CD14-positive monocyte (primary cell): ENCODE measurements around the gene APLN. TPM values are rescaled to one million over a fixed set of nuclear protein-coding genes. Genes with fewer than 3 reads are reported as not detected.

Experiments used
- DNase-seq, 3 donors: peaks; one replicate each; pipeline ENCODE4 v3.0.0-alpha.2; 2011 to 2022
- H2AFZ ChIP-seq: 2 replicates; pipeline ENCODE4 v1.6.0; 2012; ENCODE audit warnings: mild to moderate bottlenecking, low read depth, low read length, inconsistent platforms; ENCODE audit not compliant: insufficient read depth, poor library complexity, severe bottlenecking
- H3K27ac ChIP-seq, 2 donors: 1 replicate in 1 of 2; 2 replicates in 1 of 2; pipeline ENCODE4 v1.5.1; 2012 to 2013; ENCODE audit warnings: low read length in 2 of 2, control low read depth in 1 of 2, inconsistent platforms in 1 of 2, low read depth in 1 of 2, mild to moderate bottlenecking in 1 of 2
- H3K27me3 ChIP-seq, 2 donors: one replicate each; pipeline versions ENCODE4 v1.6.0 to v1.6.1; 2011 to 2013; ENCODE audit warnings: low read length in 2 of 2; ENCODE audit not compliant: control insufficient read depth in 2 of 2, insufficient read depth in 2 of 2
- H3K36me3 ChIP-seq, 2 donors: replicated peaks in 1 of 2; 1 replicate in 1 of 2; 2 replicates in 1 of 2; pipeline versions ENCODE4 v1.5.1 to v1.6.1; 2012 to 2013; ENCODE audit warnings: low read length in 2 of 2, control low read depth in 1 of 2, inconsistent platforms in 1 of 2, mild to moderate bottlenecking in 1 of 2; ENCODE audit not compliant: insufficient read depth in 2 of 2, control insufficient read depth in 1 of 2
- H3K4me1 ChIP-seq, 2 donors: 1 replicate in 1 of 2; 2 replicates in 1 of 2; pipeline versions ENCODE4 v1.5.1 to v1.6.1; 2012 to 2013; ENCODE audit warnings: low read length in 2 of 2, control low read depth in 1 of 2, inconsistent platforms in 1 of 2, mild to moderate bottlenecking in 1 of 2, moderate library complexity in 1 of 2; ENCODE audit not compliant: insufficient read depth in 2 of 2, control insufficient read depth in 1 of 2
- H3K4me2 ChIP-seq: replicated peaks from 2 replicates; pipeline ENCODE3; 2012; ENCODE audit warnings: low read length, moderate library complexity, mild to moderate bottlenecking; ENCODE audit not compliant: poor library complexity, severe bottlenecking; ENCODE audit errors: extremely low read depth
- H3K4me3 ChIP-seq, 3 experiments: fragments of 200-600 bp in 1 of 3; sonication (generic) in 1 of 3; replicated peaks in 1 of 3; 1 replicate in 2 of 3; 2 replicates in 1 of 3; pipeline ENCODE4 v1.5.1; 2011 to 2013; ENCODE audit warnings: low read length in 3 of 3, mild to moderate bottlenecking in 3 of 3, control low read depth in 2 of 3, low read depth in 2 of 3, inconsistent platforms in 1 of 3, moderate library complexity in 1 of 3
- H3K79me2 ChIP-seq: 2 replicates; pipeline ENCODE4 v1.6.0; 2012; ENCODE audit warnings: mild to moderate bottlenecking, control low read depth, inconsistent platforms, low read length, moderate library complexity; ENCODE audit not compliant: insufficient read depth
- H3K9ac ChIP-seq: 2 replicates; pipeline ENCODE4 v1.6.0; 2017; ENCODE audit warnings: low read length, mild to moderate bottlenecking; ENCODE audit not compliant: insufficient read depth, poor library complexity, severe bottlenecking
- H3K9me3 ChIP-seq, 2 donors: replicated peaks in 1 of 2; 1 replicate in 1 of 2; 2 replicates in 1 of 2; pipeline versions ENCODE4 v1.5.1 to v1.6.1; 2012 to 2013; ENCODE audit warnings: low read length in 2 of 2, control low read depth in 1 of 2; ENCODE audit not compliant: control insufficient read depth in 1 of 2, insufficient read depth in 1 of 2
- H4K20me1 ChIP-seq: 2 replicates; pipeline ENCODE4 v1.6.0; 2012; ENCODE audit warnings: mild to moderate bottlenecking, low read length, control low read depth, moderate library complexity; ENCODE audit not compliant: insufficient read depth
- H3K27ac Mint-ChIP-seq, 7 donors: one replicate each; pipeline ENCODE4 v1.8.0; 2020; ENCODE audit warnings: mild to moderate bottlenecking in 7 of 7, mixed read lengths in 7 of 7, moderate library complexity in 6 of 7, inconsistent platforms in 2 of 7
- H3K27me3 Mint-ChIP-seq, 3 donors: one replicate each; pipeline ENCODE4 v1.8.0; 2021 to 2022; ENCODE audit warnings: low read depth in 3 of 3, mild to moderate bottlenecking in 3 of 3, mixed read lengths in 3 of 3, moderate library complexity in 3 of 3, inconsistent platforms in 1 of 3
- H3K36me3 Mint-ChIP-seq, 2 donors: one replicate each; pipeline ENCODE4 v1.8.0; 2020; ENCODE audit warnings: mixed read lengths in 2 of 2, inconsistent platforms in 1 of 2, mild to moderate bottlenecking in 1 of 2
- H3K4me1 Mint-ChIP-seq: one replicate; pipeline ENCODE4 v1.8.0; 2020; ENCODE audit warnings: mild to moderate bottlenecking, mixed read lengths
- H3K4me3 Mint-ChIP-seq, 2 donors: one replicate each; pipeline ENCODE4 v1.8.0; 2020; ENCODE audit warnings: mild to moderate bottlenecking in 2 of 2, mixed read lengths in 2 of 2, moderate library complexity in 1 of 2
- H3K9me3 Mint-ChIP-seq, 7 donors: one replicate each; pipeline ENCODE4 v1.8.0; 2020 to 2022; ENCODE audit warnings: mixed read lengths in 7 of 7, mild to moderate bottlenecking in 6 of 7, moderate library complexity in 6 of 7, inconsistent platforms in 2 of 7
- CTCF ChIP-seq: fragments of 200-600 bp; IDR thresholded peaks from one replicate; pipeline ENCODE4 v1.8.0; 2022; ENCODE audit warnings: antibody characterized with exemption, mild to moderate bottlenecking
- WGBS: methylation state at CpG from one replicate; pipeline ENCODE4 v1.1.5; 2013; ENCODE audit warnings: missing lambda C conversion rate; ENCODE audit not compliant: insufficient coverage; 5-methylcytosine and 5-hydroxymethylcytosine counted together
- intact Hi-C, 2 donors: fragments of 100-400 bp; cut with micrococcal nuclease; formaldehyde crosslinking; loops; one replicate each; pipeline versions ENCODE4 v1.15.0 to v1.15.1; 2023
- polyA minus RNA-seq: library from RNA; depleted of rRNA, polyadenylated mRNA; stranded (reverse); fragments of >200 nt; gene quantifications from 2 replicates; pipeline ENCODE4 v1.2.3, GENCODE V29; 2012
- polyA plus RNA-seq, 3 donors: library from polyadenylated mRNA; depleted of rRNA in 1 of 3; unstranded in 2 of 3; stranded (reverse) in 1 of 3; fragments of 300-500 nt in 2 of 3; fragments of >200 nt in 1 of 3; fragmentation: Illumina TruSeq in 2 of 3; gene quantifications; 1 replicate in 2 of 3; 2 replicates in 1 of 3; pipeline ENCODE4 v1.2.3, GENCODE V29; 2012 to 2021
- total RNA-seq, 12 experiments: library from RNA in 1 of 12; stranded (reverse) in 1 of 12; fragments of 120-200 nt in 1 of 12; gene quantifications; one replicate each; pipeline ENCODE4 v1.2.4 and lab custom pipeline; 2013 to 2026; ENCODE audit warnings: mixed read lengths in 6 of 12, inconsistent platforms in 1 of 12

Gene APLN
- total RNA-seq (2013) = not detected
- polyA plus RNA-seq (under 1 TPM in 1 of 3 donors, not detected in 2; 0.03 TPM), polyA minus RNA-seq (not detected in 2 replicates), total RNA-seq (lab: John Stamatoyannopoulos, UW) (0 to 2.2 (median 0.08) reads per million in 11 experiments)

- peak within 1 kb of the TSS; percentile 14 to 62 (median 28) for H3K4me3 ChIP-seq
- peaks cover 9 to 39% of the 10 kb centered on the region in 2 donors for H3K27me3 ChIP-seq
- Mint-ChIP-seq H3K36me3 (no peaks in the 10 kb centered on the region), H3K27ac (no peak within 1 kb of the TSS), H3K27me3 (peaks cover 27 to 45% (median 36%) of the 10 kb centered on the region in 3 donors), H3K4me1 (peaks cover 19% of the 10 kb centered on the region), H3K4me3 (peak within 1 kb of the TSS; percentile 64 to 81), H3K9me3 (peaks cover 0 to 16% (median 2%) of the 10 kb centered on the region in 7 donors)
- peaks cover 12 to 19% of the 10 kb centered on the region in 2 donors for H3K4me1 ChIP-seq
- peak within 1 kb of the TSS; percentile 56 for H2AFZ ChIP-seq
- under 1% methylated on average over 47 of the region's 67 CpGs for WGBS
- peak within 1 kb of the TSS; percentile 76 for H3K4me2 ChIP-seq
- no peak for DNase-seq
- no peaks in the 10 kb centered on the region for H3K36me3 ChIP-seq
- no peak within 1 kb of the TSS for H3K9ac ChIP-seq
- H3K9me3 ChIP-seq = no peaks in the 10 kb centered on the region
- no peaks in the 10 kb centered on the region for H3K79me2 ChIP-seq
- intact Hi-C loops = no loop called here
- no peak within 1 kb of the TSS for H3K27ac ChIP-seq
- TF ChIP-seq CTCF = no peak
- H4K20me1 ChIP-seq = no peaks in the 10 kb centered on the region
Measured at GRCh38 chrX:129654652-129655546, at the start of gene APLN. Gene APLN, minus strand, starts transcription at chrX:129654956. Its CDS starts 326 bp downstream, at chrX:129654630.

GRCh38 chrX:129704491-129704890 lies 49.7 kb upstream of the APLN start:
- no peak overlapping the region for H3K4me2 ChIP-seq

More at GRCh38 chrX:129704491-129704890, 49.7 kb upstream of the APLN start:
- Histone ChIP-seq H3K9ac (no peak overlapping the region), H3K27me3 (no peaks in the 10 kb centered on the region), H4K20me1 (no peaks in the 10 kb centered on the region), H3K79me2 (no peaks in the 10 kb centered on the region), H3K27ac (no peak overlapping the region), H3K9me3 (no peaks in the 10 kb centered on the region), H3K4me3 (no peak overlapping the region), H2AFZ (no peak overlapping the region), H3K36me3 (no peaks in the 10 kb centered on the region), H3K4me1 (no peaks in the 10 kb centered on the region)
- WGBS = no CpG with 5 or more reads among the region's 2 CpGs
- H3K9me3 Mint-ChIP-seq = peaks cover 0 to 4% (median 2%) of the 10 kb centered on the region in 7 donors
- intact Hi-C loops = no loop called here
- no peak for TF ChIP-seq CTCF
- no peaks in the 10 kb centered on the region for H3K4me1 Mint-ChIP-seq
- no peak overlapping the region for H3K27ac Mint-ChIP-seq
- H3K4me3 Mint-ChIP-seq = no peak overlapping the region
- H3K36me3 Mint-ChIP-seq = peaks cover 0 to 1% of the 10 kb centered on the region in 2 donors
- peaks cover 0 to 1% (median 0%) of the 10 kb centered on the region in 3 donors for H3K27me3 Mint-ChIP-seq
- no peak for DNase-seq
